OCI-LY3 (cell line): ENCODE data around the gene NAV2.

Source experiments
- H2AFZ ChIP-seq: fragments of 200-600, 300-600 bp; shearing (Covaris generic); 2 replicates; pipeline ENCODE4 v1.6.0; 2014; ENCODE audit warnings: antibody characterized with exemption, low read depth, low read length
- H3K27ac ChIP-seq: fragments of 200-600, 300-600 bp; sonication (generic); 2 replicates; pipeline ENCODE4 v1.5.1; 2014; ENCODE audit warnings: mild to moderate bottlenecking, low read length, moderate library complexity, mixed read lengths
- H3K27me3 ChIP-seq: fragments of 200-600, 300-600 bp; sonication (generic); 2 replicates; pipeline ENCODE4 v1.6.1; 2014; ENCODE audit warnings: low read depth, low read length, mixed read lengths
- H3K36me3 ChIP-seq: fragments of 200-600, 300-600 bp; sonication (generic); replicated peaks from 2 replicates; pipeline ENCODE3; 2014; ENCODE audit warnings: low read depth, low read length, mixed read lengths
- H3K4me1 ChIP-seq: fragments of 300-600, 200-600 bp; sonication (generic); 2 replicates; pipeline ENCODE4 v1.6.1; 2014; ENCODE audit warnings: low read length, mixed read lengths
- H3K4me2 ChIP-seq: fragments of 200-600, 300-600 bp; sonication (generic); 2 replicates; pipeline ENCODE4 v1.6.1; 2014; ENCODE audit warnings: low read length, mixed read lengths
- H3K4me3 ChIP-seq: fragments of 300-600, 200-600 bp; sonication (generic); 2 replicates; pipeline ENCODE4 v1.5.1; 2014; ENCODE audit warnings: antibody characterized with exemption, mild to moderate bottlenecking, low read length, moderate library complexity
- H3K79me2 ChIP-seq: fragments of 300-600, 200-600 bp; shearing (Covaris generic); 2 replicates; pipeline ENCODE4 v1.6.1; 2014; ENCODE audit warnings: mild to moderate bottlenecking, low read length, mixed read lengths
- H3K9ac ChIP-seq: fragments of 300-600, 200-600 bp; shearing (Covaris generic); 2 replicates; pipeline ENCODE4 v1.6.0; 2014; ENCODE audit warnings: mild to moderate bottlenecking, low read length, moderate library complexity
- H3K9me3 ChIP-seq: fragments of 200-600, 300-600 bp; shearing (Covaris generic); 2 replicates; pipeline ENCODE4 v1.6.1; 2014; ENCODE audit warnings: low read length, mixed read lengths; ENCODE audit not compliant: insufficient read depth
- H4K20me1 ChIP-seq: fragments of 200-600, 300-600 bp; sonication (generic); 2 replicates; pipeline ENCODE4 v1.6.1; 2016; ENCODE audit warnings: low read length, mixed read lengths; ENCODE audit not compliant: insufficient read depth
- CTCF ChIP-seq: fragments of 200-600, 300-600 bp; sonication (generic); IDR thresholded peaks from 2 replicates; pipeline ENCODE4 v1.5.1; 2014; ENCODE audit warnings: antibody characterized with exemption, low read length, low read depth
- EZH2phosphoT487 ChIP-seq: fragments of 200-600 bp; shearing (Covaris generic); IDR thresholded peaks from 2 replicates; pipeline ENCODE4 v1.6.1; 2018; ENCODE audit warnings: antibody characterized with exemption, mixed run types, low read depth

NAV2 gene

GRCh38 chr11:20049231-20049630, 336.6 kb downstream of the NAV2 start:
- Histone ChIP-seq H4K20me1 (no peaks in the 10 kb centered on the region), H2AFZ (no peak overlapping the region), H3K9ac (no peak overlapping the region), H3K4me1 (peaks cover 6% of the 10 kb centered on the region), H3K27ac (no peak overlapping the region), H3K4me2 (no peak overlapping the region), H3K79me2 (no peaks in the 10 kb centered on the region), H3K9me3 (no peaks in the 10 kb centered on the region), H3K36me3 (no peaks in the 10 kb centered on the region), H3K4me3 (no peak overlapping the region), H3K27me3 (no peaks in the 10 kb centered on the region; the same call in 1 of the 2 replicates)
- no peak for TF ChIP-seq CTCF
- TF ChIP-seq EZH2phosphoT487, result no peak

GRCh38 chr11:20050048-20050447, 337.4 kb downstream of the NAV2 start:
- Histone ChIP-seq H3K36me3 (no peaks in the 10 kb centered on the region), H3K27ac (no peak overlapping the region), H3K4me1 (peaks cover 6% of the 10 kb centered on the region), H2AFZ (no peak overlapping the region), H3K27me3 (peaks cover 6% of the 10 kb centered on the region), H3K9ac (no peak overlapping the region), H3K9me3 (no peaks in the 10 kb centered on the region), H3K4me3 (no peak overlapping the region), H4K20me1 (no peaks in the 10 kb centered on the region), H3K79me2 (no peaks in the 10 kb centered on the region), H3K4me2 (no peak overlapping the region)
- TF ChIP-seq EZH2phosphoT487 (no peak), CTCF (no peak)

GRCh38 chr11:20050551-20051333, 338.1 kb downstream of the NAV2 start:
- no peak overlapping the region for H3K4me2 ChIP-seq
- H3K36me3 ChIP-seq, result no peaks in the 10 kb centered on the region
- no peaks in the 10 kb centered on the region for H3K9me3 ChIP-seq
- no peak overlapping the region for H3K9ac ChIP-seq
- H3K27ac ChIP-seq, result no peak overlapping the region
- H3K4me3 ChIP-seq, result no peak overlapping the region
- H2AFZ ChIP-seq, result no peak overlapping the region
- H3K79me2 ChIP-seq, result no peaks in the 10 kb centered on the region
- H3K27me3 ChIP-seq, result peaks cover 12% of the 10 kb centered on the region
- H4K20me1 ChIP-seq, result no peaks in the 10 kb centered on the region
- TF ChIP-seq CTCF (no peak), EZH2phosphoT487 (no peak)
- H3K4me1 ChIP-seq, result peaks cover 6% of the 10 kb centered on the region

GRCh38 chr11:20051469-20052399, 339.1 kb downstream of the NAV2 start:
- no peak overlapping the region for H3K27ac ChIP-seq
- no peaks in the 10 kb centered on the region for H3K79me2 ChIP-seq
- H4K20me1 ChIP-seq, result no peaks in the 10 kb centered on the region
- no peaks in the 10 kb centered on the region for H3K36me3 ChIP-seq
- no peak overlapping the region for H2AFZ ChIP-seq
- no peak overlapping the region for H3K9ac ChIP-seq
- H3K4me3 ChIP-seq, result no peak overlapping the region
- H3K27me3 ChIP-seq, result peaks cover 22% of the 10 kb centered on the region
- TF ChIP-seq CTCF, result no peak
- TF ChIP-seq EZH2phosphoT487, result no peak
- peaks cover under 1% of the 10 kb centered on the region for H3K4me1 ChIP-seq
- H3K4me2 ChIP-seq, result no peak overlapping the region
- no peaks in the 10 kb centered on the region for H3K9me3 ChIP-seq
